AG04450 (cell line): Measurements from ENCODE around the gene ST7. TPM values are rescaled to one million over a fixed set of nuclear protein-coding genes. Genes with fewer than 3 reads are reported as not detected.

Source experiments
- CTCF ChIA-PET: fragments of 300-600, 350-600 bp; formaldehyde crosslinking; extraction: SDS; loops from one replicate; lab custom pipeline; 2022; ENCODE audit warnings: antibody characterized with exemption, inconsistent platforms; lab: Charles Lee
- POLR2A ChIA-PET: fragments of 350-600 bp; formaldehyde crosslinking; extraction: SDS; loops from one replicate; lab custom pipeline; 2021; ENCODE audit warnings: antibody characterized with exemption, inconsistent platforms; lab: Yijun Ruan, JAX
- DNase-seq: peaks from one replicate; pipeline ENCODE4 v3.0.0-alpha.2; 2011; ENCODE audit warnings: low read depth, low spot score
- H3K27ac ChIP-seq: one replicate; pipeline ENCODE4 v1.5.1; 2012; ENCODE audit warnings: low read depth, low read length, control low read depth
- H3K27me3 ChIP-seq: one replicate; pipeline ENCODE4 v1.6.0; 2012; ENCODE audit warnings: low read length; ENCODE audit not compliant: control insufficient read depth, insufficient read depth
- H3K4me3 ChIP-seq: 2 replicates; pipeline ENCODE4 v1.5.1; 2011; ENCODE audit warnings: mild to moderate bottlenecking, low read depth, low read length, control low read depth
- H3K9me3 ChIP-seq: 2 replicates; pipeline ENCODE4 v1.5.1; 2012; ENCODE audit warnings: low read length; ENCODE audit not compliant: control insufficient read depth, insufficient read depth
- polyA plus RNA-seq: library from polyadenylated mRNA; depleted of rRNA; stranded (reverse); fragments of >200 nt; gene quantifications from 2 replicates; pipeline ENCODE4 v1.2.3, GENCODE V29; 2011
- TF ChIP-seq, protein P1 (sequence below): IDR thresholded peaks from 2 replicates; pipeline ENCODE4 v1.5.1; 2011; ENCODE audit warnings: low read depth, low read length, control low read depth, inconsistent platforms

ST7 gene
- polyA plus RNA-seq, 1 experiment, result 34.5 TPM

DNA sequence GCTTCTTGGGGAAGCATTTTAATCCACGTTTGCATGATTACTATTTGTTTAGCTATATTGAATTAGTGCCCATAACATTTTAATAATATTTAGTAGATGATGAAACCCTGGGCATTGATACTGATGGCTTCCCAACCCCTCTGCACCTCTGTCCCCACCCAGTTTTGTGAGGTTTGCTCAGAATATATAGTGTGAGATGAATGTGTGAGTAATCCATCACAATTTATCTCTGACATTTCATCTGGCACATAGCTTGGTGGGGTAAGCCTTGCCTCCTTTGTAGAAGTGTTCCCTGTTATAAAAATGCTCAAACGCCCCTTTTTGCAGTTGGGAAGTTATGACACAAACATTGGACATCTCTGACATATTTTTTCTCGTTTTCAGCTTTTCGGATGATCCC lies 265.4 kb downstream of the ST7 start:
- Histone ChIP-seq H3K9me3 (no peaks in the 10 kb centered on the region), H3K27me3 (no peaks in the 10 kb centered on the region), H3K27ac (no peak overlapping the region), H3K4me3 (no peak overlapping the region)
- no peak for DNase-seq
- ChIA-PET CTCF (interaction anchor here (0.6 to 1.9 kb wide), 3 partner anchors 11 to 231 kb away, joined by 3 to 4 read pairs (median 3); no protein-coding TSS in a partner anchor), POLR2A (interaction anchor here (0.8 to 1.3 kb wide), 3 partner anchors 10 to 105 kb away, joined by 5 to 6 read pairs (median 5); no protein-coding TSS in a partner anchor)
- TF ChIP-seq, protein P1, sequence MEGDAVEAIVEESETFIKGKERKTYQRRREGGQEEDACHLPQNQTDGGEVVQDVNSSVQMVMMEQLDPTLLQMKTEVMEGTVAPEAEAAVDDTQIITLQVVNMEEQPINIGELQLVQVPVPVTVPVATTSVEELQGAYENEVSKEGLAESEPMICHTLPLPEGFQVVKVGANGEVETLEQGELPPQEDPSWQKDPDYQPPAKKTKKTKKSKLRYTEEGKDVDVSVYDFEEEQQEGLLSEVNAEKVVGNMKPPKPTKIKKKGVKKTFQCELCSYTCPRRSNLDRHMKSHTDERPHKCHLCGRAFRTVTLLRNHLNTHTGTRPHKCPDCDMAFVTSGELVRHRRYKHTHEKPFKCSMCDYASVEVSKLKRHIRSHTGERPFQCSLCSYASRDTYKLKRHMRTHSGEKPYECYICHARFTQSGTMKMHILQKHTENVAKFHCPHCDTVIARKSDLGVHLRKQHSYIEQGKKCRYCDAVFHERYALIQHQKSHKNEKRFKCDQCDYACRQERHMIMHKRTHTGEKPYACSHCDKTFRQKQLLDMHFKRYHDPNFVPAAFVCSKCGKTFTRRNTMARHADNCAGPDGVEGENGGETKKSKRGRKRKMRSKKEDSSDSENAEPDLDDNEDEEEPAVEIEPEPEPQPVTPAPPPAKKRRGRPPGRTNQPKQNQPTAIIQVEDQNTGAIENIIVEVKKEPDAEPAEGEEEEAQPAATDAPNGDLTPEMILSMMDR, result no peak

DNA sequence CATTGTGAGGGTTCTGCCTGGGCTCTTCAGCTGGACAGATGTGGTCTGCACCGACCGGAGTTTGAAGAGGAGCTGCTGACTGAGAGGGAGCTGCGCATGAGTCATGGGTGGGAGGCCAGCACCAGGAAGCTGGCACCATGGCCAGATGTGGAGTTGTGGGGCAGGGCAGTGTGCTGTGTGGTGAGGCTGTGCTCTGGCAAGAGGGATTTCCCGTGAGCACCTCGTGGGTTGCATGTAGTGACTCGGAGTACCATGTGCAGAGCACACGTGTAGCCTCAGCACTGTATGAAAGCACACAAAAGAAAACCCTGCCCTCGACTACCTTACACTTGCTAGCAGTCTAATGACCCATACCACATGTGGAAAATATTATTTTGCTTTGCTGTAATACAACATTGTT lies 266.2 kb downstream of the ST7 start:
- DNase-seq, result no peak
- POLR2A ChIA-PET, result interaction anchor here (1.2 kb wide), 1 partner anchor 10 kb away, joined by 5 read pairs; no protein-coding TSS in a partner anchor
- Histone ChIP-seq H3K4me3 (no peak overlapping the region), H3K9me3 (no peaks in the 10 kb centered on the region), H3K27ac (no peak overlapping the region), H3K27me3 (no peaks in the 10 kb centered on the region)
- TF ChIP-seq, protein P1, result no peak
- CTCF ChIA-PET, result interaction anchor here (1.5 to 1.9 kb wide), 2 partner anchors 10 to 232 kb away, joined by 3 to 4 read pairs; no protein-coding TSS in a partner anchor

DNA sequence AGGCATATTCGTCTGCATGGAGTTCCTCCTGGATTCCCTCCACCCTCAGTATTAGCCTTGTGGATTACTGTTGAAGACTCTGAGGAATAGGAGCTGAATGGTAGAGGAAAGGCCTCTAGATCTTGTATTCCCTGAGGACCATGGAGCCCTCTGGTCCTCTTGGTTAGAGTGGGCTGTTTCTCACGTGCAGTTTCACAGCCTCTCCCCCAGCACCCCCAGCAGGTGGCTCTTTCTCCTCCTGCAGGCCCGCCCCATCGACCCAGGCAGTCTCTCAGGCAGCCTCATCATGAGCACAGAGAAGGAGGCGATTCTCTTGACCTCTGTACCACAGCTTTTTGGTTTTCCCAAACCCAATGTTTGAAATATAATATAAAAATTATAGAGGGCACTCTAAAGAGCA lies 267.5 kb downstream of the ST7 start:
- CTCF ChIA-PET, result interaction anchor here (1.7 kb wide), 1 partner anchor 8 kb away, joined by 4 read pairs; no protein-coding TSS in a partner anchor
- H3K27ac ChIP-seq, result no peak overlapping the region
- H3K4me3 ChIP-seq, result no peak overlapping the region

DNA sequence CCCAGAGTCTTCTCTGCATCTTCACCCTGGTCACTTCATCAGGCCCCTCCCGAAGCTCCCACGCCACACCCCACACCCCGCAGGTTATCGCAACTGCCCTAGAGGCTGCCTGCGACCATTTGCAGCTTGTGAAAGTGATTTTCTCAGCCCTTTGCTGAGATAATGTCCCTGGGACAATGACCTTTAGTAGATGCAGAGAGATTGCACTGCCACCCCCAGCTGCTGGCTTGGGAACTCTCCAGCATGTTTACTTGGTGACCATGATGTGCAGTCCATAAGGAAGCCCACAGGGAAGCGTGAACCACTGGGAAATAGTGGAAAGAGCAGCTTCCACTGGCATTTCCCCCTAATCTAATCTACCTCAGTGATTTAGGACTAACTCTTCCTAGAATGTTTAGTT lies 272.2 kb downstream of the ST7 start:
- ChIA-PET POLR2A (no interaction called here), CTCF (interaction anchor here (2.3 kb wide), 1 partner anchor 12 kb away, joined by 9 read pairs; no protein-coding TSS in a partner anchor)
- TF ChIP-seq, protein P1, result no peak
- Histone ChIP-seq H3K27ac (no peak overlapping the region), H3K4me3 (no peak overlapping the region), H3K9me3 (no peaks in the 10 kb centered on the region; the same call in 1 of the 2 replicates), H3K27me3 (no peaks in the 10 kb centered on the region)
- DNase-seq, result no peak

More for the DNA sequence above, 267.5 kb downstream of the ST7 start:
- TF ChIP-seq, protein P1, result no peak
- Histone ChIP-seq H3K9me3 (no peaks in the 10 kb centered on the region; the same call in 1 of the 2 replicates), H3K27me3 (no peaks in the 10 kb centered on the region)
- DNase-seq, result no peak
- POLR2A ChIA-PET, result no interaction called here

DNA sequence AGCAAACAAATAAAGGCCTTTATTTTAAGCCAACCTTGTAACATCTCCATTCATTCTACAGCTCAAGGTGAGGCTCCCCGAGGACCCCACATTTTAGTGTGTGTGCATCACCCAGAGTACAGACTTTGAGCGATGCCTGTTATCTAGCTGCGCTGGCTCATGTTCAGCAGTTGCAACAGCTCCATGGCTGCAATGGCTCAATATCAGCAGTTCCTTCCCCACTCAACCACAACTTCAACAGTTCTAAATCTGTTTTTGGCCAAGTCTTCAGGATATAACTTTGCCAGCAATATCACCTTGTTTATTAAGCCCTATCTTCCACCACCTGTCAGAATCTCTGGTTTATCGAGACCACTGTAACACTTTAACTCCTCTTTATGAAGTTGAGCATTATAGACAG lies 273.8 kb downstream of the ST7 start:
- POLR2A ChIA-PET, result no interaction called here
- TF ChIP-seq, protein P1, result no peak
- Histone ChIP-seq H3K9me3 (no peaks in the 10 kb centered on the region; the same call in 1 of the 2 replicates), H3K27me3 (no peaks in the 10 kb centered on the region), H3K4me3 (no peak overlapping the region), H3K27ac (no peak overlapping the region)
- CTCF ChIA-PET, result interaction anchor here (1.0 kb wide), 1 partner anchor 158 kb away, joined by 3 read pairs; no protein-coding TSS in a partner anchor
- DNase-seq, result no peak
